BE2C (cell line): ENCODE measurements around the gene TPBGL.

Experiments
- DNase-seq: peaks from one replicate; pipeline ENCODE4 v3.0.0-alpha.2; 2020
- H3K27me3 ChIP-seq: fragments of 250-450 bp; sonication (Bioruptor Pico); 2 replicates; pipeline ENCODE4 v1.5.1; 2020; ENCODE audit warnings: mild to moderate bottlenecking
- H3K36me3 ChIP-seq: fragments of 250-450 bp; sonication (Bioruptor Pico); 2 replicates; pipeline ENCODE4 v1.5.1; 2020; ENCODE audit warnings: mild to moderate bottlenecking
- H3K4me1 ChIP-seq: fragments of 250-450 bp; sonication (Bioruptor Pico); 2 replicates; pipeline ENCODE4 v1.5.1; 2020
- H3K4me3 ChIP-seq: 2 replicates; pipeline ENCODE4 v1.5.1; 2011; ENCODE audit warnings: low read depth, low read length
- H3K9me3 ChIP-seq: fragments of 250-450 bp; sonication (Bioruptor Pico); 2 replicates; pipeline ENCODE4 v1.5.1; 2020
- CTCF ChIP-seq: IDR thresholded peaks from 2 replicates; pipeline ENCODE4 v1.5.1; 2012; ENCODE audit warnings: mild to moderate bottlenecking, low read depth, low read length

Gene TPBGL

GRCh38 chr11:75262436-75262835, 21.9 kb downstream of the TPBGL start:
- no peak overlapping the region for H3K4me3 ChIP-seq
- no peak for TF ChIP-seq CTCF

GRCh38 chr11:75262961-75263852, 22.6 kb downstream of the TPBGL start:
- H3K36me3 ChIP-seq, result peaks cover 14% of the 10 kb centered on the region; the same call in 1 of the 2 replicates
- peak; percentile 6 for DNase-seq
- no peaks in the 10 kb centered on the region for H3K9me3 ChIP-seq
- TF ChIP-seq CTCF, result no peak
- no peaks in the 10 kb centered on the region for H3K27me3 ChIP-seq
- H3K4me1 ChIP-seq, result no peaks in the 10 kb centered on the region
- H3K4me3 ChIP-seq, result no peak overlapping the region

More at GRCh38 chr11:75262436-75262835, 21.9 kb downstream of the TPBGL start:
- H3K27me3 ChIP-seq, result no peaks in the 10 kb centered on the region
- peak; percentile 2 for DNase-seq
- peaks cover 14% of the 10 kb centered on the region; the same call in 1 of the 2 replicates for H3K36me3 ChIP-seq
- no peaks in the 10 kb centered on the region for H3K9me3 ChIP-seq
- no peaks in the 10 kb centered on the region for H3K4me1 ChIP-seq

- TF ChIP-seq CTCF, result no peak
- Histone ChIP-seq H3K4me3 (no peak overlapping the region), H3K36me3 (peaks cover 14% of the 10 kb centered on the region; the same call in 1 of the 2 replicates), H3K27me3 (no peaks in the 10 kb centered on the region), H3K4me1 (no peaks in the 10 kb centered on the region), H3K9me3 (no peaks in the 10 kb centered on the region)
- peak; percentile 7 for DNase-seq
Measured at GRCh38 chr11:75263944-75264349, 23.4 kb downstream of the TPBGL start.

- H3K4me1 ChIP-seq, result no peaks in the 10 kb centered on the region
- H3K4me3 ChIP-seq, result no peak overlapping the region
- H3K9me3 ChIP-seq, result no peaks in the 10 kb centered on the region
- no peak for TF ChIP-seq CTCF
- H3K27me3 ChIP-seq, result no peaks in the 10 kb centered on the region
- peak; percentile 1 for DNase-seq
- peaks cover 14% of the 10 kb centered on the region; the same call in 1 of the 2 replicates for H3K36me3 ChIP-seq
Measured at GRCh38 chr11:75264356-75264755, 23.8 kb downstream of the TPBGL start.

- no peak overlapping the region for H3K4me3 ChIP-seq
- peaks cover 19% of the 10 kb centered on the region; the same call in 1 of the 2 replicates for H3K36me3 ChIP-seq
- TF ChIP-seq CTCF, result no peak
- peak; percentile 4 for DNase-seq
- H3K27me3 ChIP-seq, result no peaks in the 10 kb centered on the region
- H3K4me1 ChIP-seq, result no peaks in the 10 kb centered on the region
- H3K9me3 ChIP-seq, result no peaks in the 10 kb centered on the region
Measured at GRCh38 chr11:75264971-75265370, 24.4 kb downstream of the TPBGL start.
